LNCAP (cell line): ENCODE results near the gene ZNF683.

Experiments used
- CTCF ChIP-seq: fragments of 450-650 bp; IDR thresholded peaks from 2 replicates; pipeline ENCODE4 v1.5.1; 2017; ENCODE audit warnings: mild to moderate bottlenecking

The ZNF683 gene

GRCh38 chr1:26323382-26323781, 49.2 kb downstream of the ZNF683 start:
- no peak for TF ChIP-seq CTCF

GRCh38 chr1:26322042-26322331, 50.6 kb downstream of the ZNF683 start:
- no peak for TF ChIP-seq CTCF

- TF ChIP-seq CTCF: peak; percentile 63
Observed at GRCh38 chr1:26321315-26322041, 51.1 kb downstream of the ZNF683 start.

GRCh38 chr1:26320896-26321295, 51.7 kb downstream of the ZNF683 start:
- TF ChIP-seq CTCF: no peak

GRCh38 chr1:26318338-26319064, 54.0 kb downstream of the ZNF683 start:
- TF ChIP-seq CTCF: no peak

GRCh38 chr1:26317612-26318337, 54.8 kb downstream of the ZNF683 start, which contains the start of gene CD52:
TSS of gene CD52 (plus strand) at chr1:26317958. CDS start at chr1:26318018, 60 bp downstream.
- TF ChIP-seq CTCF: no peak

- no peak for TF ChIP-seq CTCF
Observed at GRCh38 chr1:26317146-26317545, 55.4 kb downstream of the ZNF683 start.
